GM21526 (cell line): Measurements from ENCODE around the gene COL25A1.
"Not testable (repeated sequence)": the region's sequence is repeated elsewhere in the genome, so short reads cannot be mapped to it uniquely, and the experiment has no call there.

ENCODE experiments used
- ATAC-seq: cut with Tn5 transposase; IDR thresholded peaks from one replicate; pipeline ENCODE4 v1.9.1; 2021; ENCODE audit warnings: moderate library complexity; ENCODE audit not compliant: unreplicated experiment, low FRiP score

COL25A1 gene

GRCh38 chr4:109021630-109022029, 280.8 kb downstream of the COL25A1 start:
- not testable (repeated sequence) for ATAC-seq

DNA sequence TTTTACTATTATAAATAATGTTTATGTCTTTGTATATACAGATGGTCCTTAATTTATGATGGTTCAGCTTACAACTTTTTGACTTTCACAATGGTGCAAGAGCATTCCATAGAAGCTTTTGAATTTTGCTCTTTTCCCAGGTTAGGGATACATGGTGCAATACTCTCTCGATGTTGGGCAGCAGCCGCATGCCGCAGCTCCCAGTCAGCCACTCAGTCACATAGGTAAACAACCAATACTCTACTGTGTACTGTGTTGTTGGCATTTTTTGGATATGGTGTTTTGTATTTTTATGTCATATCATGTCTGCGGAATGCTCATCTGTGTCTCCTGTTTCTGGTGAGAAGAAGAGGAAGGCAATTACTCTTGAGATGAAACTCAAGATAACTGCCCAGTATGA, 281.6 kb downstream of the COL25A1 start:
- ATAC-seq: no peak

DNA sequence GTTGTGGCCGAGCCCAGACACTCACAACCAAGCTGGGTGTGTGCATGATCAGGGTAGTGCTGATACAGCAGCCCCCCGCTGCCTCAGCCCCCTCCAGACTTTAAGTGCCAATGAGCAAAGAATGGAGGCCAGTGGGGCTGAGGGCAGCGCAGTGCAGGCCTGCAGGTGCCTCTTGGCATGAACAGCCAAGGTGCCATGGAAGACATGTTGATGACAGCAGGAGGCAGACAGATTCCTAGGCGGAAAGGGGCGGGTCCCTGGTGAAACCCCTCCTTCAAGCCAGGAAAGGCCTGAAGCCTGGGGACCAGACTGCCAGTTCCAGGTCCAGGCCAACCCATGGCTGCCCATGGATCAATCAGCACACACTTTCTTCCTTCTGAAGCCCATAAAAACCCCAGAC, 286.3 kb downstream of the COL25A1 start:
- ATAC-seq: no peak

GRCh38 chr4:109015413-109015810, 287.0 kb downstream of the COL25A1 start:
- no peak for ATAC-seq

DNA sequence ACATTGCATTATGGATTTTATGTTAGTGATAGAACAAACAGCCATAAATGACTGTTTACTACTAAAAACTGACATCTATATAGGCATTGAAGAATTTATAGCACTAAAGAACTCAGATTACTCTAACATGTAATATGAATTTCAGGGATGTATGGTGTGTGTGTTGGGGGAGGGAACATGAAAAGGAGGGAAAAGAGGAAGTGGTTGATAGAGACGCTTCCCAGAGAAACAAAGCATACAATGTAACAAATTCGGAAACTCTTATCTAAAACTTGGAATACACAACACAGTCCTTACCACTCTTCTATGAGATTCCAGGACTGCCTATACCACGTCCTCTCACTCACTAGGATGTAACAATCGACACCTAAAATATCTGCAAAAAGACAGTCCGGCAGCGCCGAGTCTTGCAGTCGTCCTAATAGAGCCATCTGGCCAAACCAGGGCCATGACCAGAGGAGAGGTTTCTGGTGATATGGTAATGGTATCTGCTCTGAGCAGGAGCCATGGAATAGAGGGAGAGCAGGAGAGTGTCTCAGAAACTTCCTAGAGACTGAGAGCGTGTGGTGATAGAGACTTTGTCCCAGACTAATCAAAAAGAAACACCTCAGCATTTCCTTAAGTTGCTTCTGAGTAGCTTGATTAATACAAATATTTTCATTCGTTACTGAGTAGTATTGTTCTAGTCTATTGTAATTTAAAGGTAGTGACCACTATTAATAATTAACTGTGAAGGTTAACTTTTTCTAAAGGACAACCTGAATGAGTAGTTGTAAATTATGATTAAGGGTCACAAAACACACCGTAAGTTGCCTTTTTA, 287.7 kb downstream of the COL25A1 start:
- ATAC-seq: no peak

DNA sequence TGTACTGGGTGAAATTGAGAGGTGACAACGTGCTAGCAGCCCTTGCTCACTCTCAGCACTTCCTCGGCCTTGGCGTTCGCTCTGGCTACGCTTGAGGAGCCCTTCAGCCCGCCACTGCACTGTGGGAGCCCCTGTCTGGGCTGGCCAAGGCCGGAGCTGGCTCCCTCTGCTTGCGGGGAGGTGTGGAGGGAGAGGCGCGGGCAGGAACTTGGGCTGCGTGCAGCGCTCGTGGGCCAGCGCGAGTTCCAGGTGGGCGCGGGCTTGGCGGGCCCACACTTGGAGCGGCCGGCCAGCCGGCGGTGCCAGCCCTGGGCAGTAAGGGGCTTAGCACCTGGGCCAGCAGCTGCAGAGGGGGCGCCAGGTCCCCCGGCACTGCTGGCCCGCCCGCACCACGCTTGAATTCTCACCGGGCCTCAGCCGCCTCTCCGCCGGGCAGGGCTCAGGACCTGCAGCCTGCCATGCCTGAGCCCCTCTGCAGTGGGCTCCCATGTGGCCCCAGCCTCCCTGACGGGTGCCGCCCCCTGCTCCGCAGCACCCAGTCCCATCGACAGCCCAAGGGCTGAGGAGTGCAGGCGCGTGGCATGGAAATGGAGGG, 290.1 kb downstream of the COL25A1 start:
- ATAC-seq: no peak

GRCh38 chr4:109011241-109012026, 291.0 kb downstream of the COL25A1 start:
- ATAC-seq: no peak

- ATAC-seq: no peak
These were observed 291.9 kb downstream of the COL25A1 start for GRCh38 chr4:109010521-109010920.

DNA sequence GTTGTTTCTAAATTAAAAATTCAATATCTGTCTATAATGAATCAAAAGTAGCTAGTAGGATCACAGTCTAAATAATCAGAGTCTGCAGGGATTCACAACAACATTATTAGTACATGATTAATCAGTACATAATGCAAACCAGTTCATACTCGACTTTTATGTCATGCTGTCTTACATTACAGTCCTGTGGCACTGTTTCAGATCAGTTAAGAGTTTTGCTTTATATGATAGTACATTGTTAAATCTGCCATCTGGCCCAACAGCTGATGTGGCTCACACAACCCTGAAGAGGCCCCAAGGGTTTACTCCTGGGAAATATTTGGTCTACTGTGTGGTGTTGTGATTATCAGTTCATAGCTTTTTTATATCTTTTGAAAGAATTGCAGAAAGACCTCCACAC, 292.5 kb downstream of the COL25A1 start:
- no peak for ATAC-seq

DNA sequence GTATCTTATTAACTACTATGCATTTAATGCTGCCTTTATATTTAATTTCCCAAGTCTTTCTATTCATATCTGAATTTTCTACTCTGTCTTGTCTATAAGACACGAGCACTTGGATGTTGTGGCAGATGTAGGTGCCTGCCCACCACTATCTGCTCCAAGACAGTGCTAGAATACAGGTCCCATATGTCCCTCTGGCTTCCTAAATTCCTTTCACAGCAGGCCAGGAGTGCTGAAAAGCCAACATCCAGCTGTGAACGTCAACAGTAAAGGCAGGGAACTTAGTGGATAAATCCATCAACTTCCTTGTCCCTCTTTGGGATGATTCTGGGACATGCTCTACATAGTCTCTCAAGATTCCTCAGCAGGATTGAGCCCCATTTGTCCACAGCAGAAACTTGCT, 294.5 kb downstream of the COL25A1 start:
- ATAC-seq: no peak

DNA sequence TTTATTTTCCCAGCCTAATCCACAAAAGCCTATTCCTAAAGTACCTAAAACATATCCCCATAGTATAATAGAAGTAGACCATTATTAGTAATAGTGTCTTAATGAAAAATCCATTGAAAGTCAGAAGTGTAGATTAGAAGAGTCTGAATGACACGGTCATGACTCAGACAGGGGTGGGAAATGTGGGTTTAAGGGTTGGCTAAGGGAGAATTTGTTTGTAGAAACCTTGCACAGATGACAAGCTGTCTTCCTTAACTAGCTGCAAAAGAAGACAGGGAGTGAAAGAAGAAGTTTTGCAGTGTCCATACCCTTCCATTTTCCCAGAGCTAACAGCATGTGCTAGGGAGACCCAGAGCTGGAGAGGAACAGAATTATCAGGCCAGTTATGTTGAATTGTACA, 296.9 kb downstream of the COL25A1 start:
- ATAC-seq: no peak

DNA sequence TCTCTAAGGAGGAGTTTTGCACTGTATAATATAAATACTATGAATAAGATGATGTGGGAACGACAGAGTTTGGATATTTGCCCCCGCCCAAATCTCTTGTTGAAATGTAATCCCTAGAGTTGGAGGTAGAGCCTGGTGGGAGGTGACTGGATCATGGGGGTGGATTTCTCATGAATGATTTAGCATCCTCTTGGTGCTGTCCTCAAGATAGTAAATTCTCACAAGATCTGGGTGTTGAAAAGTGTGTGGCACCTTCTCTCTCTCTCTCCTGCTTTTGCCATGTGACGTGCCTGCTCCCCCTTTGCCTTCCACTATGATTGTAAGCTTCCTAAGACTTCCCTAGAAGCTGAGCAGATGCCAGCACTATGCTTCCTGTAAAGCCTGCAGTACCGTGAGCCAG, 298.0 kb downstream of the COL25A1 start:
- no peak for ATAC-seq

GRCh38 chr4:109003964-109004363, 298.5 kb downstream of the COL25A1 start:
- ATAC-seq: no peak

GRCh38 chr4:108991551-108992328, 310.7 kb downstream of the COL25A1 start:
- ATAC-seq: no peak

GRCh38 chr4:108988464-108989195, 313.8 kb downstream of the COL25A1 start:
- no peak for ATAC-seq

GRCh38 chr4:108984495-108984894, 318.0 kb downstream of the COL25A1 start:
- ATAC-seq: not testable (repeated sequence)

DNA sequence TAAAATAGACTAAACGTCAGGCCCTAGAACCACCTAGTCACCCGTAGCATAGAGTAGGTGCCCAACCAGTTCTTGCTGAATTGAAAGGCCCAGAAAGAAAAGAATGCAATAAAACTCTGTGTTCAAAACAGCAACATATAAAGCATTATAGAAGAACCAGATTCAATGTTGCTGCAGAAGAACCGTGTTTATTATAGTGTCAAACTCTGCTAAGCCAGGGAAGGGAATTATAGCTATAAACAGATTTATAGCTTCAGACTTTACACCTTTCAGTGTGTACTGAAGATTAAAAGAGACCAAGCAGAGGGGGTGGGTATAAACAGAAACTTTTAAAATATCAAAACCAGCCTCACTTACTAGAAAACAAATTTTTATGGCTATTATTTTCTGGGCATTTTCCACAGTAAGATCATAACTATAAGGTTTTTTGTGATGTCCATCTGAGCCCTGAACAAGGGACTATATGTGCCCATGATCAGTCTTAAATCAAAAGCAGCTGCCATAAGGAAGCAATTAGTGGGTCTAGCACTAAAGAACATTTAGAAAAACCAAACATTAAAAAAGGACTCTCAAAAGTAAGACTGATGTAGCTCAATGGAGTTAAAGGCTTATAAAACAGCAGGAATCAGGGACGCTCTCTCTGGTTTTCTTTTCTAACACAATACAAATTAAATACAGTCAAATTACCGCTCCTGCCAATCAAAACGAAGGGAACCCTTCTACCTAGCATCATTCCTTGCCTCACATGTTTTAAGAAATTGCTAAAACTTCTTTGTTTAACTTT, 319.9 kb downstream of the COL25A1 start:
- no peak for ATAC-seq

DNA sequence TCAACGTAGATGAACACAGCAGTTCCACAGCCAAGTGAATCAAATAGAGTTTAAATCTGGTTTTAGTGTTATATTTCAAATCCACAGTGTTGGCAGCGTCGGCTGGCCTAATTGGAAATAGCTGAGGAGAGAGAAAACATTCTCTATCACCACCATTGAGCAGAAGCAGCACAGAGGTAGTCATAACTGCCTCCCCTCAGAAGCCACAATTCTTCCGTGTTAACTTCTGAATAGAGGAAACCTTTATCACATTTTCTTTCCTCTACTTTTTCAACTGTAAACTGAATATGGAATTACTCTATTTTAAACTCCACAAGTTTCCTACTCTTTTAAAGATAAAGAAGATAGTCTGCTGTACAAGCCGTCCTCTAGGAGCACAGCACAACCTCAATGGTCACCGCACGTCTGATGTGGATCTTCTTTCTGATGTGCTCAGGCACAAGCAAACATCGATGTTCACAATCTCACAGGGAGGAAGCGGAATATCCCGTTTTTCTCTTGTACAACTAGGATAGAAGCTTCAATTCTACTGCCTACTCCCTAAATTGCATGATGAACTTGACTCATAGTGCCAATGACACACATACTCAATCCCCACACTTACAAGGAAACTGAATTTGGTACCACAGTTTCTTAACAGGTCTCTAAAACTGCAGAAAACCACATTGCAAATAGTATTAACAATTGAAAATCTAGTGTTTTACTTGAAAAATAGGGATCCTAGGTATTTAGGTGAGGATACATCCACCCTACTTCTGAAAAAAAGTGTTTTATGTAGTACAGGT, 321.8 kb downstream of the COL25A1 start:
- ATAC-seq: no peak
